ENCODE results near the gene ROS1. TPM values are rescaled to one million over a fixed set of nuclear protein-coding genes. Genes with fewer than 3 reads are reported as not detected.

Gene ROS1
- total and polyA plus RNA-seq, 2 donors (not counting 1 experiment from before 2014, with no cell fraction given), result not detected

GRCh38 chr6:117391874-117392583, 33.7 kb downstream of the ROS1 start:
- CTCF ChIA-PET, result no interaction called here
- Mint-ChIP-seq H3K4me1 (no peaks in the 10 kb centered on the region), H3K27me3 (peaks cover 6% of the 10 kb centered on the region), H3K9me3 (ENCODE audit: insufficient read depth) (no peaks in the 10 kb centered on the region), H3K4me3 (no peak overlapping the region), H3K27ac (no peak overlapping the region)
- Histone ChIP-seq H3K9me3 (ENCODE audit: control extremely low read depth in 1 of 3, control insufficient read depth in 2 of 3, insufficient read depth in 1 of 3, low read length in 2 of 3) (no peaks in the 10 kb centered on the region), H3K36me3 (replicated peaks in 1 of 2; ENCODE audit: control extremely low read depth in 1 of 2, control insufficient read depth in 1 of 2, extremely low read depth in 1 of 2, insufficient read depth in 2 of 2, low read length in 1 of 2) (no peaks in the 10 kb centered on the region), H3K27me3 (replicated peaks in 1 of 4; ENCODE audit: control extremely low read depth in 1 of 4, control insufficient read depth in 3 of 4, insufficient read depth in 4 of 4, low read length in 3 of 4) (no peaks in the 10 kb centered on the region), H3K27ac (ENCODE audit: low read length in 2 of 2) (no peak overlapping the region), H3K4me3 (ENCODE audit: control extremely low read depth in 1 of 5, extremely low read depth in 1 of 5, insufficient read depth in 1 of 5, low read depth in 2 of 5, low read length in 4 of 5) (no peak overlapping the region), H3K79me2 (ENCODE audit: control insufficient read depth, insufficient read depth, low read length) (no peaks in the 10 kb centered on the region), H3K4me2 (replicated peaks; ENCODE audit: low read depth, low read length, poor library complexity, severe bottlenecking) (no peak overlapping the region), H2AFZ (ENCODE audit: insufficient read depth, low read depth, low read length, poor library complexity, severe bottlenecking) (no peak overlapping the region), H3K4me1 (ENCODE audit: control insufficient read depth in 2 of 2, insufficient read depth in 2 of 2, low read length in 2 of 2) (no peaks in the 10 kb centered on the region), H4K20me1 (ENCODE audit: control insufficient read depth, insufficient read depth, low read length, poor library complexity, severe bottlenecking) (no peaks in the 10 kb centered on the region), H3K9ac (ENCODE audit: low read length) (no peak overlapping the region)
- no CpG with 5 or more reads among the region's 3 CpGs for WGBS (ENCODE audit: insufficient coverage)
- no peak for ATAC-seq (ENCODE audit: low read depth)
- POLR2A ChIA-PET, result no interaction called here
- intact Hi-C loops (cut with micrococcal nuclease), result no loop called here
- TF ChIP-seq EZH2 (IDR thresholded peaks at IDR 0.05; ENCODE audit: borderline replicate concordance, insufficient read depth, low read depth, low read length, poor library complexity, severe bottlenecking), result no peak
- TF ChIP-seq, protein P1, sequence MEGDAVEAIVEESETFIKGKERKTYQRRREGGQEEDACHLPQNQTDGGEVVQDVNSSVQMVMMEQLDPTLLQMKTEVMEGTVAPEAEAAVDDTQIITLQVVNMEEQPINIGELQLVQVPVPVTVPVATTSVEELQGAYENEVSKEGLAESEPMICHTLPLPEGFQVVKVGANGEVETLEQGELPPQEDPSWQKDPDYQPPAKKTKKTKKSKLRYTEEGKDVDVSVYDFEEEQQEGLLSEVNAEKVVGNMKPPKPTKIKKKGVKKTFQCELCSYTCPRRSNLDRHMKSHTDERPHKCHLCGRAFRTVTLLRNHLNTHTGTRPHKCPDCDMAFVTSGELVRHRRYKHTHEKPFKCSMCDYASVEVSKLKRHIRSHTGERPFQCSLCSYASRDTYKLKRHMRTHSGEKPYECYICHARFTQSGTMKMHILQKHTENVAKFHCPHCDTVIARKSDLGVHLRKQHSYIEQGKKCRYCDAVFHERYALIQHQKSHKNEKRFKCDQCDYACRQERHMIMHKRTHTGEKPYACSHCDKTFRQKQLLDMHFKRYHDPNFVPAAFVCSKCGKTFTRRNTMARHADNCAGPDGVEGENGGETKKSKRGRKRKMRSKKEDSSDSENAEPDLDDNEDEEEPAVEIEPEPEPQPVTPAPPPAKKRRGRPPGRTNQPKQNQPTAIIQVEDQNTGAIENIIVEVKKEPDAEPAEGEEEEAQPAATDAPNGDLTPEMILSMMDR (IDR thresholded peaks at IDR 0.05), result no peak
- DNase-seq, result no peak

- H3K4me2 ChIP-seq (replicated peaks; ENCODE audit: low read depth, low read length, poor library complexity, severe bottlenecking), result no peak overlapping the region
- H3K27ac ChIP-seq (ENCODE audit: low read length in 2 of 2), result no peak overlapping the region
Observed at GRCh38 chr6:117389227-117390057, 36.3 kb downstream of the ROS1 start.

More at GRCh38 chr6:117389227-117390057, 36.3 kb downstream of the ROS1 start:
- Histone ChIP-seq H3K9me3 (ENCODE audit: control extremely low read depth in 1 of 3, control insufficient read depth in 2 of 3, insufficient read depth in 1 of 3, low read length in 2 of 3) (no peaks in the 10 kb centered on the region), H3K36me3 (replicated peaks in 1 of 2; ENCODE audit: control extremely low read depth in 1 of 2, control insufficient read depth in 1 of 2, extremely low read depth in 1 of 2, insufficient read depth in 2 of 2, low read length in 1 of 2) (no peaks in the 10 kb centered on the region), H3K27me3 (replicated peaks in 1 of 4; ENCODE audit: control extremely low read depth in 1 of 4, control insufficient read depth in 3 of 4, insufficient read depth in 4 of 4, low read length in 3 of 4) (no peaks in the 10 kb centered on the region), H2AFZ (ENCODE audit: insufficient read depth, low read depth, low read length, poor library complexity, severe bottlenecking) (no peak overlapping the region), H3K4me1 (ENCODE audit: control insufficient read depth in 2 of 2, insufficient read depth in 2 of 2, low read length in 2 of 2) (no peaks in the 10 kb centered on the region), H3K4me3 (ENCODE audit: control extremely low read depth in 1 of 5, extremely low read depth in 1 of 5, insufficient read depth in 1 of 5, low read depth in 2 of 5, low read length in 4 of 5) (no peak overlapping the region), H4K20me1 (ENCODE audit: control insufficient read depth, insufficient read depth, low read length, poor library complexity, severe bottlenecking) (no peaks in the 10 kb centered on the region), H3K79me2 (ENCODE audit: control insufficient read depth, insufficient read depth, low read length) (no peaks in the 10 kb centered on the region), H3K9ac (ENCODE audit: low read length) (no peak overlapping the region)
- DNase-seq (no peak), ATAC-seq (ENCODE audit: low read depth) (no peak)
- 95% methylated on average over 10 of the region's 11 CpGs for WGBS (ENCODE audit: insufficient coverage)
- Mint-ChIP-seq H3K27ac (no peak overlapping the region), H3K4me3 (no peak overlapping the region), H3K27me3 (peaks cover 11% of the 10 kb centered on the region), H3K4me1 (no peaks in the 10 kb centered on the region), H3K9me3 (ENCODE audit: insufficient read depth) (no peaks in the 10 kb centered on the region)
- intact Hi-C loops (cut with micrococcal nuclease), result no loop called here
- ChIA-PET CTCF (no interaction called here), POLR2A (no interaction called here)
- TF ChIP-seq EZH2 (IDR thresholded peaks at IDR 0.05; ENCODE audit: borderline replicate concordance, insufficient read depth, low read depth, low read length, poor library complexity, severe bottlenecking), result no peak
- TF ChIP-seq, protein P1 (IDR thresholded peaks at IDR 0.05), result no peak

Data from B cell (primary cell).